Activated CD4-positive, alpha-beta T cell treated with anti-CD3 and anti-CD28 coated beads for 4 hours (primary cell): ENCODE results near the gene GRK5.
A peak's percentile ranks its signal among the peaks of the same experiment; 100 is the strongest.
"Not testable (repeated sequence)": the region's sequence is repeated elsewhere in the genome, so short reads cannot be mapped to it uniquely, and the experiment has no call there.

ENCODE experiments used
- DNase-seq, 2 donors: peaks; one replicate each; pipeline ENCODE4 v3.0.0-alpha.2; 2020

GRK5 gene

DNA sequence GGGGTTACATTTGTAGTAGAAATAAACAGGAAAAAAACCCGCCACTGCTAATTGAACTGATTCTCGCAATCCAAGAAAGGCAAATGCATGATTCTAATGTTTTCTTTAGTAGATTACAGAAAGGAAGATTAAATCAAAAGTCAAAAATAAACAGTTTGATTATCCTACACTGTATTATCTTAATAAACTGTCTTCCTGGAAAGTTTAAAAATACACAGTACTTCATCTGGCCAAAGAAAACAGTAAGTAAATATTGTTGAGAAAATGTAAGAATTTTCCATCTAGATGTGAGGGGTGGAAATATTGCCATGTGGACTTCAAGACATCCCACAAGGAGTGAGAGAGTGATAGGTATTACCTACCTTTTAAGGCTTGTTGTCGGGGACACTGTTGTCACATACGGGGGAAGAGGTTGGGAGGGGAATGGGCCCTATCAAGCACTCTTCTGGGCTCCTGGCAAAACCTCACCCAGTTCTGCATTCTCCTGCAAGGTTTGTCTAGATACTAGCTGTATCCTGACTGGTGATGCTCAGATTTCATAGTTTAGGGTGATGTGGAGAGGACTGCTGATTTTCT lies 17.8 kb downstream of the GRK5 start:
- no peak for DNase-seq

DNA sequence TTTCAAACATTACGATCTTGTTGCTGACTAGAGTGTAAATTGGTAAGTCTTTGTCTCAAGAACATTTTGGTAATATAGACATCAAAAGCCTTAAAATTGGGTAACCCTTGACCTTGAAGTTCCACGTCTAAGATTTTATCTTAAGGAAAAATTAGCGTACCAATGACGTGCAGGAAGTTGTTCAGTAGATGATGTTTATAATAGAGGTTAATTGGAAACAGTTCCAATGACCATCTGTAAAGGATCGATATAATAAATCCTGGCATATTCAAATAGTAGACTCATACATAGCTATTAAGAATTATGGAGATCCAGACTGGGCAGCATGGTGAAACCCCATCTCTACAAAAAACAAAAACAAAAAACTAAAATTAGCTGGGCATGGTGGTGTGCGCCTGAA lies 20.5 kb downstream of the GRK5 start:
- DNase-seq, result no peak

DNA sequence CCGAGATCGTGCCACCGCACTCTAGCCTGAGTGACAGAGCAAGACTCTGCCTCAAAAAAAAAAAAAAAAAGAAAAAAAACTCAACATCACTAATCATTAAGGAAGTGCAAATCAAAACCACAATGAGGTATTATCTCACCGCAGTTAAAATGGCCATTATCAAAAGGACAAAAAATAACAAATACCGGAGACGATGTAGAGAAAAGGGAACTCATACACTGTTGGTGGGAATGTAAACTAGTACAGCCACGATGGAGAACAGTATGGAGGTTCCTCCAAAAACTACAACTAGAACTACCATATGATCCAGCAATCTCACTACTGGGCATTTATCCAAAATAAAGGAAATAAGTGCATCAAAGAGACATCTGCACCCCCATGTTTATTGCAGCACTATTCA lies 24.3 kb downstream of the GRK5 start:
- no peak for DNase-seq

DNA sequence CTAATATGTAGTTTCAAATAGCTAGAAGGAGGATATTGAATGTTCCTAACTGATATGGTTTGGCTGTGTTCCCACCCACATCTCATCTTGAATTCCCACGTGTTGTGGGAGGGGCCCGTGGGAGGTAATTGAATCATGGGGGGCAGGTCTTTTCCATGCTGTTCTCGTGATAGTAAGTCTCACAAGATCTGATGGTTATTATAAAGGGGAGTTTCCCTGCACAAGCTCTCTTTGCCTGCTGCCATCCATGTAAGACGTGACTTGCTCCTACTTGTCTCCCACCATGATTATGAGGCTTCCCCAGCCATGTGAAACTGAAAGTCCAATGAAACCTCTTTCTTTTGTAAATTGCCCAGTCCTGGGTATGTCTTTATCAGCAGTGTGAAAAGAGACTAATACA lies 25.1 kb downstream of the GRK5 start:
- peak; percentile 39 to 46 for DNase-seq

DNA sequence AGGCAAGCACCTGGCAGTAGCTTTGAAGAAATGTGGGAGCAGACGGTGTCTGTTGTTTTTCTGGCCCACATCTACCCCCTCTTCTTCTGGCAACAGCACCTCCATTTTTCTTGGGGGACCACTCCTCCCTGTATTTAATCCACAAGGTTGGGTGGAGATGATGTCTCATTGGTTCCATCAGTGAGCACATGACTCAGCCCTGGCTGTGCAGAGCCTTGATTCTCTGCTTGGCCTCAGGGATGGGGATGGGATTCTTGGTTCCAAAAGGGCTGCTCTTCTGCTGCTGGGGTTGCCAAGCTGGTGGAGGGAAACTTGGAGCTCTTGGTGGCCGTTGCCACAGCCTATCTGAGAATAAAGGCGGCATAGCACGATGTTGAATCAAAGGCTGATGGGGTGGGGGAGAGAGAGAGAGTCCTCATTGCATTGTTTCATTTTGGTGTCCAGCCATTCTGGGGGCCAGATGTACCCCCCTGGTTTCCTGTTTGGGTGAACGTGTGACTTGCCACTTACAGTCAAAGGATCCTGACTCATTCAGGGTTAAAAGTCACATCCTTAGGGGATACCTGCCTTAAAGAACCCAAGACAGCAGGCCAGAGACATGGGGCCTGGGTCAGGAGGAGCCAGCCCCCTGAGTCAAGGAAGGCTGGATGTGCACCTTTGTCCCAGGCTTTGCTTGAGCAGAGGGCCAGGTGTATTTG lies 25.9 kb downstream of the GRK5 start:
- DNase-seq, result no peak

DNA sequence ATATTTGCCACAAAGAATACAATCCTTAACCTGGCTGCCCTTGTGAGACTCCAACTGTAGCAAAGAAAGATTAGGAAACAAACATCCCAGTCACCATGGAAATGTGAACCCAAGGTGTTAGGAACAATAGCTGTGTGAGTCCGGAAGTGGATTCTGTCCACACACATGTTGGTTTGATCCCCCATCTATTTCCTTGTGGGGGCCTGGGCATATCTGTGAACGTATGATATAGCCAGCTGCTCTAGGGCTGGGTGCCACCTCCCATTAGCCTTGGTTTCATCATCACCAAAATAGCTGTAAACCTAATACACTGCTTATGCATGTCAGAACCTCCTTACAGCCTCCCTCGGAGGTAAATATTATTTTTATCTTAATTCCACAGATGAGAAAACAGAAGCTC lies 26.4 kb downstream of the GRK5 start:
- DNase-seq, result no peak

DNA sequence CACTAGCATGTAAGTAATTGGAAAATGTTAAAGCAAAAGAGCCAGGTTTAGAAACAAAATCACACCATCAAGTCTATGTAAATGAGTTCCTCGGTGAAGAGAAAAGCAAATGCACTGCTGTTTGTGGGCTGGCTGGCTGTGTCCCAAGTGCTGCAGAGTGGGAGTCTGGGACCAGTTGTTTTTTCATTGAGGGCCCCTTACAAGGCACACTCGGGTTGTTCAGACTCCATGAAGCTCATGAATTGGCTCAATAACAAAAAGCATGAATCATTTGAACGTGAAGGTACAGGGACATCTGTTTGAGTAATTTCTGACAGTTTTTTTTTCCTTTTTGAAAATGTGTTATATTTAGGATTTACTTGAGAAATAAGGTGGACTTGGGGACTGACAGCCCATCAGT lies 28.0 kb downstream of the GRK5 start:
- DNase-seq, result no peak

DNA sequence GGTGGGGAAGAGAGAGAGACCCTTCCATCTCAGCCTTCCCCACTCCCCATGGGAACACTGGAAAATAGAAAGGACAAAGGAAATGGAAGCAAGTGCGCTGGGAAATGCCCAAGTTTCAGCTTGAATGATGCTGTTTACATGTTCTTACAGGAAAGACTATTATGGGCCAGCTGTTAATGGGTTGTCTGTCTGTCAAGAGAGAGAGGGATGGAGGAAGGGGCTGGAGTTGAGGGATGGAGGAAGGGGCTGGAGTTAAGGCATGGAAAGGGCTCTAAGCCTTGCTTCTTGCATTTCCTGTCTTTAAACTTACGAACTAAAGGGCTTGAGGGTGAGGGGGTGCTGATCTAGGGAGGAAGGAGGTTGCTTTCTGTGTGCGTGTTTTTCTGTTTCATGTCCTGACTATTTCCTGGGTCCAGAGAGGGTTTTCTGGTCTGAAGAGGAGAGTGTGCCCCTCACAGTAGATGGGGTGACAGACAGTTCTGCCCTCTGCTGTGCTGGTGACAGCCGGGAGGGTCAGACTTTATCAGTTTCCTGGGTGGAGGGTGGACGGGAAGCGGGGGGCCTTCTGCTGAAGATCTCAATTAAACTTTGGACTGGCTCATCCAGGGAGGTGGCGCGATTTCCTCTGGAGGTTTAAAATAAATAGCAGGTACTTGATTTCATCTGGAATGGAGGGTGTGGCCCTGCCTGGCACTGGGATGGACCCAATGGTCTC lies 30.5 kb downstream of the GRK5 start:
- DNase-seq, result no peak

DNA sequence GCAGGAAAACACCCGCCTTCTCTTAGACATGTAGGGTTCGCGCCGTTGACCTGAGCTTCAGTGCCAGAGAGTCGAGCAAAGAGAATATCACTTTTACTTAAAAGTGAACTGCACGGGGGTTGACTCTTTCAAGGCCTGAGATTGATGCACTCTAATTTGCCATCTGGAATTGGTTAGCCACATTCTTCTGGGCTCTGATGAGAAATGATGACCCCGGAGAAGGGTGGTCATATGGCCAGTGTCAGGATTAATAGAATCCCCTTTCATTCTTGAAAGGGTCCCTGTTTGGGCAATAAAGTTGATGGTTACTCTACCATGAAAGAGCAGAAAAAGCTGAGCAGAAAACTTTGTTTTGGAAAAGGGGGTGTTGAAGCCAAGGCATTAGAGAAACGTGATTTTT lies 31.2 kb downstream of the GRK5 start:
- no peak for DNase-seq

DNA sequence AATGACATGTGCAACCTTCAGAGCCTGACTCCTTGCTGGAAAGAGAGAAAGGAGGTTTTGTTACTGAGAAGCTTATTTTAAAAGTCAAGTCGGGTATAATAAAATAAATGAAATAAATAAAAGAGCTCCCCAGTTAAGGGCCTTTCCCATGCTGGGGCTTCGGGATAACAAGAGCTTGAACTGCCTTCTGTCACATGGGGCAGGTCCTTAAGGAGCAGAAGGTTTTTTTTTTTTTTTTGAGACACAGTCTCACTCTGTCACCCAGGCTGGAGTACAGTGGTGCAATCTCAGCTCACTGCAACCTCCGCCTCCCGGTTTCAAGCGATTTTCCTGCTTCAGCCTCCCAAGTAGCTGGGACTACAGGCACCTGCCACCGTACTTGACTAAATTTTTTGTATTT lies 31.6 kb downstream of the GRK5 start:
- not testable (repeated sequence) for DNase-seq

DNA sequence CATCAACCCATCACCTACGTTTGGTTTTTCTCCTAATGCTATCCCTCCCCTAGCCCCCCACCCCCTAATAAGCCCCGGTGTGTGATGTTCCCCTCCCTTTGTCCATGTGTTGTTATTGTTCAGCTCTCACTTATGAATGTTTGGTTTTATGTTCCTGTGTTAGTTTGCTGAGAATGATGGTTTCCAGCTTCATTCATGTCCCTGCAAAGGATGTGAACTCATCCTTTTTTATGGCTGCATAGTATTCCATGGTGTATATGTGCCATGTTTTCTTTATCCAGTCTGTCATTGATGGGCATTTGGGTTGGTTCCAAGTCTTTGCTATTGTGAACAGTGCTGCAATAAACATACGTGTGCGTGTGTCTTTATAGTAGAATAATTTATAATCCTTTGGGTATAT lies 32.3 kb downstream of the GRK5 start:
- not testable (repeated sequence) for DNase-seq

DNA sequence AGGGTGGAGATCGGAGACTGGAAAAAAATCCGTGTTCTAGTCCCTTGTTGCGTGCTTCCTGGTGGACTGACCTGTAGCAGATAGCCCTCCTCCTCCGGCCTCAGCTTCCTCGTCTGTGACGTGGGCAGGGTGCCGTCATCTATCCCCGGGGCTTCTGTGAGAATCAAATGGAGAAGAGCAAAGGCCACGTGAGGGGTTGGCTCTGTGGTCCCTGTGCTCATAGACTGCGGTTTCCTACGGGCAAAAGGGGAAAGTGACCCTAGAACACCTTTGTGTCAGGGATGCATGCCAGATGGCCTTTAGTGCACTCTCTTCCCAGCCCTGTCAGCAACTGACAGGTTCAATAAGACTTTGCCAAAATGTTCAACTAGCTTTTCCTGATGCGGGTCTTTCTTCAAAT lies 33.7 kb downstream of the GRK5 start:
- no peak for DNase-seq

DNA sequence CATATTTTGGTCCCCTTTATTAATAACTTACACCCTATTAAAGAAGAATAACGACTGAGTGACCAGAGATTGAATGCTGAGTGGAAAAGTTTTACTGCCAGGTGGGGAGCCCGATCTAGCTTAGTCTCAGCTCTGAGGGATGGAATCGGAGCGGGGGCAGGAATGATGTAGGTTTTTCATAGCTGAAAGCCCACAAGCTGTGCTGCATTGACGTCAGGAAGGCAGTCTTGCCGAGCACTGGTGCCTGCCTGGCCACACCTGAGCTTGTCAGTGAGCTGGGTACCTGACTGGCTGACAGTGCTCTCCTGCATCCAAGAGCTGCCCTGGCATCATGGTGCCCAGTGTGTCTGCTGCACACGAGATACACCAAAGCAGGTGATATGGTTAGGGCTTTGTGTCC lies 34.8 kb downstream of the GRK5 start:
- no peak for DNase-seq

DNA sequence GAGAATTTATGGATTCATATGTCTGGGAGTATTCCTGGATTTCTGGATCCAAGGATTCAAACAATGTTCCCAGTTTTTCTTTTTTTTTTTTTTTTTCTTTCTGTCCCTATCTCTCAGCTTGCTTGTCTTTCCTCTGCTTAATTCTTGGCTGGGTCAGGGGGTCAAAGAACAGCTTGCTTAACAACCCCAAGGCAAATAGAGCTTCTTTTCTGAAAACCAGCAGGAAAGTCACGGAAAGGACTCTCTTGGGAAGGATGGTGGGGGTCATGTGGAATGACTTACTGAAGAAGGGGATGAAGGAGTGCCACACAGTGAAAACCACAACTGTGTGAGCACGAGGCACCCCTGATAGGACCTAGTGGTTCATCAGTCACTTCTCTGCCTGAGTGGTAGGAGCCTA lies 36.1 kb downstream of the GRK5 start:
- no peak for DNase-seq

DNA sequence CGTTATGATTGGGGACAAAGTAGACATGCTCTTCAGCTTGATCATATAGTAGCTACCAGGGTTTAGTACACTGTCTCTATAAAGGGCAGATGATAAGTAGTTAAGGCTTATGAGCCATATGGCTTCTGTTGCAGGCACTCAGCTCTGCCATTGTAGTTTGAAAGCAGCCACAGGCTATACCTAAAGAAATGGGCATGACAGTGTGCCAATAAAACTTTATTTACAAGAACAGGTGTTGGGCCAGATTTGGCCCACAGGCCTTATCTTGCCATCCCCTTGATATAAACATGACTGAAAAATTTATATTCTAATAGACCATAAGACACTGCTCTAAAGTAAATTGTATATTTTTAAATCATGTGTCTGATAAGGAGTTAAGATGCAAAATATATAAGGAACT lies 36.6 kb downstream of the GRK5 start:
- DNase-seq, result no peak

DNA sequence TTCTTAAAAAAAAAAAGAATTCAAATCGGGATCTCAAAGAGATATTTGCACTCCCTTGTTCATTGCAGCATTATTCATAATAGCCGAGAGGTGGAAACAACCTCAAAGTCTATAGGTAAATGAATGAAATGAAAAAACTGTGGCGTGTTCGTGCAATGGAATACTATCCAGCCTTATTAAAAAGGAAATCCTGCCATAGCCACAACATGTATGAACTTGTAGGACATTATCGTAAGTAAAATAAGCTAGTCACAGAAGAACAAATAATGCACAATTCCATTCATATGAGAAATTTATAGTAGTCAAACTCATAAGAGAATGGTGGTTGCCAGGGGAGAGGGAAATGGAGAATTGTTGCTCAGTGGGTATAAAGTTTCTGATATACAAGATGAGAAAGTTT lies 37.9 kb downstream of the GRK5 start:
- no peak for DNase-seq

DNA sequence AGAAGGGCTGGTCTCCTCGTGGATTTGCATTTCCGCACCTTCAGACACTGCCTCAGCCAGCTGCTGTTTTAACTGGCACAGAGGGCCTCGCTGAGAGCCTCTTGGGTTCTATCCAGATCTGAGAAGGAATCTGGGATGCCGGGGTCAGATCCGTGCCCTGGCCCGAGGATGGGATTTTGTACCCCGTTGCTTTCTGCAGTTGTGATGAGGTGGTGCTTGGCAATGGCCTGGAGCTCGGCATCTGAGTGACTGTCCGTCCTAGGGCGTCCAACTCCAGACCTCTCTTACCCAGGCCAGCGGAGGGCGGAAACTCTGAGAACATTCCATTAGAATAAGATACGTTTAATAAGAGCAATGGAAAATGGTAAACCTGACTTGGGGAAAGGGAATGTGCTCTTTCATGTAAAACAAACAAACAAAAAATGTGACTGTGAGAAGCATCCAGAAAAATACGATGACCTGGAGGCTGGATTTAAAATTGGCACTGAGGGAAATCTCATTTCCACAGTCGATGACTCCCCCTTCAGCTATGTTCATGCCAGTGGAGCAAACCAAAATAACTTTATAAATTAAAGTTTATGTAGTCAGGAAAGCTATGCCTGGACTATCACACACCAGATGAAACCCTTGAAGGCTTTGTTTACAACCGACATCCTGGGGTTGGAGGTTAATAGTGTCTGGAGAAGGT lies 39.6 kb downstream of the GRK5 start:
- no peak for DNase-seq

DNA sequence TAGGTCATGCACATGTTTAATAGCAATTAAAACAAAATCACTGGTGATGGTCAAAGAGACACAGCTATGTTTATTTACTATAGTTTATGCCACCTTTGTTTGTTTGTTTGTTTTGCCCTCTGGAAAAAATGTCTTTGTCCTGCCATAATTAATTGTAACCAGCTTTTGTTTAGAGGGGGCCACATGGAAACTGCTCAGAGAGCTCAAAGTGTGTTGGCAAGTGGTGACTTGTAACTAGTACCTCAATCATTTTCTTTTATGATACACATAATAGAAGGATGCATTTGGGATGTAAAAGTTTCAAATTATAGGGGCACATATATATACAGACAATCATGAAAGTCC lies 40.2 kb downstream of the GRK5 start:
- no peak for DNase-seq

DNA sequence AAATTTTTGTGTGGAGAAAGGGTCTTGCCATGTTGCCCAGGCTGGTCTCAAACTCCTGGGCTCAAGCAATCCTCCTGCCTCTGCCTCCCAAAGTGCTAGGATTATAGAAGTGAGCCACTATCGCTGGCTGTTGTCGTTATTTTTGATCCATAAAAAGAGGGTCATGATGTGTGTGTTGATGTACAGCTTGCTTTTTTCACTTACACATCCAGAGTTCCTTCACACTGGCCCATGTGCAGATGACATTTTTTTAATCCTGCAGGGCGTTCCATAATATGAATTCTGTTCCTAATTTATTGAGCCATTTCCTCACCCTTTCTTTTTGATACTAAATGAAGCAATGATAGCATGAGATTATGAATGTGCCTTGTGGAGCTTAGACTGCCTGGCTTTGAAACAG lies 40.8 kb downstream of the GRK5 start:
- no peak for DNase-seq

DNA sequence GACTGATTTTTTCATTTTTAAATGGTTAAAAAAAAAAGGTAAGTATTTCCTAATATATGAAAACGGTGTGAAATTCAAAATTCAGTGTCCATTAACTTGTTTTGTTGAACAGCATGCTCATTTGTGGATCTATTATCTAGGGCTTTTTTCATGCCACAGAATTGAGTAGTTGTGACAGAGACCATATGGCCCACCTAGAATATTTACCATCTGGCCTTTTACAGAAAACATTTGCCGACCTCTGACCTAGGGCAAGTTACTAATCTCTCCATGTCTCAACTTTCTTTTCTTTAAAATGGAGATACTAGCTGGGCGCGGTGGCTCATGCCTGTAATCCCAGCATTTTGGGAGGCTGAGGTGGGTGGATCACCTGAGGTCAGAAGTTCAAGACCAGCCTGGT lies 41.3 kb downstream of the GRK5 start:
- DNase-seq, result no peak

DNA sequence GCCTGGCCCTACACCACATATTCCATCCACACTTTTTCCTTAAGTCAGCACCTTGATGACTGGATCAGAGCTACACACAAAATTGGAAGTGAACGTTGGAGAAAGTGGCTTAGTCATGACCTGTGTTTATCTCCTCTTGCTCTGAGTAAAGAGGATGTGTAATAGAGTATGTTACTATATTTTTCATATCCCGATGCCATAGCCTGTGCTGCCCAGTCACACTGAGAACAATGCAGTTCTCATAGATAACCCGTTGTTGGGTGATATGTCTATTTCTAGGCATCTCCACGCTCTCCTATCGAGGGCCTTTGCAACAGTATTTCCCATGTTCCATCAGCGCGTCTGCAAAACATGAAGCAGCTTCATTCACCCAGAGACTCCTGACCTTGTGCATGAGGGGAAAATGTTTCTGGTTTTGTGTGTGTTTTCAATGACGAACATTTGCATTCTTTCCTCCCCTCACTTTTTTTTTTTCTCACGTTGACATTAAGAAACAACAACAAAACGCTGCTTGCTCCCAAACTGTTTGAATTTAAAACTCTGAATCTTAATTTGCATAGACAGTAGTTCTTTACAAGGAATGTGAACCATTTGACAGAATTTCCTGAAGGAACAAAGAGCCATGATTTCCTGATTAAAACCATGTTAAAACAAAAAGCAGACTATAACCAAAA lies 43.4 kb downstream of the GRK5 start:
- no peak for DNase-seq

DNA sequence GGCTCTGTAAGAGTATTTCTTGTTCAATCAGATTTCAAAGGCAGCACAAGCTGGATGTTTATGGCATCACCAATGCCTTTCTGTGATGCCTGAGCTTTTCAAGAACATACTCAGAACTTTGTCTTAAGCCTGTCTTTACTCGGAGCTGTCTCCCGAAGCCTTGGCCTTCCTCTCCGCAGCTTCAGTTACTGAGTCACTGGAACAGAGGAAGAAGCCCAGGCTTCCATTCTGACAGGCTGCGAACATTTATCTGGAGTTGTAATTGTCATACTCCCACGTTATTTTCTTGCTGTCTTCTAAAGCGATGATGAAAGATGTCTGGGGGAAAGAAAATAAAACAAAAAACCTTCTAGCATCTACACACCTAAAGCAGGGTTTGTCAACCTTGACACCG lies 43.9 kb downstream of the GRK5 start:
- no peak for DNase-seq

DNA sequence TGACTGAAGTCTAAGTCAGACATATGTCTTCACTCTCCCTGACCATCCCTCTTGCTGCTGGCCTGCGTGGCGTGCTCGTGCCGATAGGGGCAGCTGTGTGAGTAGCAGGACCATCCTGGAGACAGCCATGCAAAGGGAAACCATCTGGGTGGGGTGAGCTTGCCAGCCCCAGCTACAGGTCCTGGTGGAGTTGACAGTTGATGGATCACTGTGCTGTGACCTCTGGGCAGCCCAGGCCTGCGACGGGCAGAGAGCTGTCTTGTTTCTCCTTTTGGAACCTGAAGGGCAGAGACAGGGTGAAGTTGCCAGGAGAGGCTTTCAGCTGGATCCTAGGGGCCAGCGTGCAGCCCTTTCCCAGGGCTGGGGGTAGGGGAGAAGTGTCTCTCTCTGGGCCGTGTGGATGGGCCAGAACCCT lies 44.7 kb downstream of the GRK5 start:
- DNase-seq, result no peak
